Activated CD4-positive, alpha-beta T cell treated with anti-CD3 and anti-CD28 coated beads, Interleukin-2, amount 10 ng/mL, durations not matched to agents 7 days and 5 days (primary cell): Measurements from ENCODE around the gene CFAP74. TPM values are rescaled to one million over a fixed set of nuclear protein-coding genes. Genes with fewer than 3 reads are reported as not detected.

Source experiments
- CTCF ChIA-PET: fragments of 350-600 bp; sonication (Branson Sonifier 250); formaldehyde crosslinking; loops from one replicate; lab custom pipeline; 2021; ENCODE audit warnings: antibody characterized with exemption; lab: Charles Lee
- POLR2A ChIA-PET: fragments of 350-600 bp; sonication (Branson Sonifier 250); formaldehyde crosslinking; loops from one replicate; lab custom pipeline; 2021; ENCODE audit warnings: antibody characterized with exemption; lab: Charles Lee
- DNase-seq: peaks from one replicate; pipeline ENCODE4 v3.0.0-alpha.2; 2020
- H3K27ac Mint-ChIP-seq: one replicate; pipeline ENCODE4 v1.8.0; 2021; ENCODE audit warnings: mild to moderate bottlenecking, moderate library complexity, mixed read lengths
- H3K27me3 Mint-ChIP-seq: one replicate; pipeline ENCODE4 v1.8.0; 2021; ENCODE audit warnings: mixed read lengths
- H3K36me3 Mint-ChIP-seq: one replicate; pipeline ENCODE4 v1.8.0; 2021; ENCODE audit warnings: low read depth, mixed read lengths
- H3K4me1 Mint-ChIP-seq: one replicate; pipeline ENCODE4 v1.8.0; 2021; ENCODE audit warnings: mixed read lengths
- H3K4me3 Mint-ChIP-seq: one replicate; pipeline ENCODE4 v1.8.0; 2021; ENCODE audit warnings: mild to moderate bottlenecking, moderate library complexity, mixed read lengths
- H3K9me3 Mint-ChIP-seq: one replicate; pipeline ENCODE4 v1.8.0; 2021; ENCODE audit warnings: mixed read lengths
- total RNA-seq, 2 experiments: library from RNA; stranded (reverse); gene quantifications; one replicate each; pipeline ENCODE4 v1.2.3, GENCODE V29; 2021

Gene CFAP74
- total RNA-seq, 2 experiments from 2014 or later: not detected

DNA sequence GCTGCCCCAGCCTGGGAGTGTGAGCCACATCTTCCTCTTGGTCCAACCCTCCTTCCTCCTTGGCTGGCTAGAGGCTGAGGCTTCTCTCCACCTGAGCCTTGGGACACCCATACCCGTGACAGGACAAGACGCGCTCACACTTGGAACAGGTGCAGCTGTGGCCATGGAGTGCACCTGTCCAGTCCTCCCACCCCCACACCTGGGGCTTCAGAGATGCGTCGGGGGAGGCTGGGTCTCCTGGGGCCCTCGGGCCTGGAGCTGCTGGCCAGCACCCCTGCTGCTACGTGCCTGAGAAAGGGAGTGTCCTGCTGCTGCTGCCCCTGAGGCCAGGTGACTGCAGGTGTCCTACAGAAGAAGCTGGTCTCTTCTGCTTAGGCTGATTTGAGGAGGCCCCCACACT is 47.5 kb downstream of the CFAP74 start:
- Mint-ChIP-seq H3K4me3 (no peak overlapping the region), H3K27me3 (peaks cover 3% of the 10 kb centered on the region), H3K27ac (no peak overlapping the region), H3K36me3 (peaks cover 1% of the 10 kb centered on the region), H3K9me3 (peaks cover 11% of the 10 kb centered on the region), H3K4me1 (peaks cover 5% of the 10 kb centered on the region)
- no peak for DNase-seq
- POLR2A ChIA-PET: no interaction called here
- CTCF ChIA-PET: interaction anchor here (0.9 to 1.4 kb wide), 3 partner anchors 27 to 116 kb away, joined by 3 read pairs; no protein-coding TSS in a partner anchor

- Mint-ChIP-seq H3K27ac (no peak overlapping the region), H3K4me3 (no peak overlapping the region), H3K36me3 (peaks cover 1% of the 10 kb centered on the region), H3K27me3 (peaks cover under 1% of the 10 kb centered on the region), H3K4me1 (peaks cover 5% of the 10 kb centered on the region), H3K9me3 (peaks cover 15% of the 10 kb centered on the region)
- CTCF ChIA-PET: interaction anchor here (0.9 to 1.4 kb wide), 3 partner anchors 27 to 116 kb away, joined by 3 read pairs; no protein-coding TSS in a partner anchor
- POLR2A ChIA-PET: no interaction called here
- no peak for DNase-seq
Observed at GRCh38 chr1:1955621-1956094, 47.9 kb downstream of the CFAP74 start.

DNA sequence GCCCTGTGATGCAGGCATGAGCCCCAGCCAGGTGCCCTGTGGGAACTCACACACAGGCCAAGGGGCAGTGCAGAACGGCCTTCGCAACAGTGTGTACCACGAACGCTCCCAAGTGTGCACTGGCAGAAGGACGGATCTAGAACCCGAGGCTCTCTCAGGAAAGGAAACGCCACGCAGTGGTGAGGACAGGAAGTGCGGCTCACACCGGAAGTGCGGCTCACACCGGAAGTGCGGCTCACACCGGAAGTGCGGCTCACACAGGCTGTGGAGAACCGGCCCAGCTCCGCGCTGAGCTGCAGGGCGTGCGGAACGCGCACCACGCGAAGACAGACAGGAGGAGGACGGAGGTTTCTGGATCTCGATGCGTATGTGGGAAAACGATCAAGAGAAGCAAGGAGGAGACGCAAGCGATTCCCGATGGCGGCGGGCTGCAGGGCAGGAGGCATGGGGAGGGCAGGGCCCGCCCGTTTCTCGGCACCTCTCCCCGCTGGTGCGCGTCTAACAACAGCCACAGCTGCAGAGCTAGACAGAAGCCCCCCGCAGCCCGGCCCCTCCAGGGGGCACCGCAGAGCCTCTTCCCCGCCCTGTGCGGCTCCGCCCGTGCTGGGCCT is 48.6 kb downstream of the CFAP74 start:
- no peak overlapping the region for H3K27ac Mint-ChIP-seq
- peaks cover 19% of the 10 kb centered on the region for H3K9me3 Mint-ChIP-seq
- no peaks in the 10 kb centered on the region for H3K27me3 Mint-ChIP-seq
- H3K4me1 Mint-ChIP-seq: peaks cover 5% of the 10 kb centered on the region
- ChIA-PET POLR2A (no interaction called here), CTCF (no interaction called here)
- DNase-seq: no peak
- H3K4me3 Mint-ChIP-seq: no peak overlapping the region
- H3K36me3 Mint-ChIP-seq: peaks cover 1% of the 10 kb centered on the region

GRCh38 chr1:1954015-1954414 is 49.6 kb downstream of the CFAP74 start:
- H3K9me3 Mint-ChIP-seq: peaks cover 19% of the 10 kb centered on the region
- H3K4me3 Mint-ChIP-seq: no peak overlapping the region
- peaks cover 5% of the 10 kb centered on the region for H3K4me1 Mint-ChIP-seq
- CTCF ChIA-PET: no interaction called here
- H3K27me3 Mint-ChIP-seq: no peaks in the 10 kb centered on the region
- H3K27ac Mint-ChIP-seq: no peak overlapping the region
- no peak for DNase-seq
- H3K36me3 Mint-ChIP-seq: peaks cover 1% of the 10 kb centered on the region
- POLR2A ChIA-PET: no interaction called here

GRCh38 chr1:1950940-1951339 is 52.6 kb downstream of the CFAP74 start:
- Mint-ChIP-seq H3K27me3 (no peaks in the 10 kb centered on the region), H3K27ac (no peak overlapping the region), H3K4me1 (peaks cover 5% of the 10 kb centered on the region), H3K36me3 (peaks cover 1% of the 10 kb centered on the region), H3K9me3 (peaks cover 19% of the 10 kb centered on the region), H3K4me3 (no peak overlapping the region)
- POLR2A ChIA-PET: no interaction called here
- DNase-seq: no peak
- CTCF ChIA-PET: no interaction called here

- Mint-ChIP-seq H3K27ac (no peak overlapping the region), H3K4me1 (peaks cover 2% of the 10 kb centered on the region), H3K27me3 (no peaks in the 10 kb centered on the region), H3K4me3 (no peak overlapping the region), H3K9me3 (peaks cover 16% of the 10 kb centered on the region), H3K36me3 (peaks cover 1% of the 10 kb centered on the region)
- no peak for DNase-seq
- ChIA-PET POLR2A (no interaction called here), CTCF (no interaction called here)
Observed at GRCh38 chr1:1948783-1949182, 54.8 kb downstream of the CFAP74 start.

GRCh38 chr1:1947493-1947892 is 56.1 kb downstream of the CFAP74 start:
- peaks cover 16% of the 10 kb centered on the region for H3K9me3 Mint-ChIP-seq
- H3K4me1 Mint-ChIP-seq: peaks cover 2% of the 10 kb centered on the region
- H3K27me3 Mint-ChIP-seq: no peaks in the 10 kb centered on the region
- H3K4me3 Mint-ChIP-seq: no peak overlapping the region
- no peak overlapping the region for H3K27ac Mint-ChIP-seq
- no peak for DNase-seq
- CTCF ChIA-PET: no interaction called here
- H3K36me3 Mint-ChIP-seq: peaks cover 1% of the 10 kb centered on the region
- POLR2A ChIA-PET: no interaction called here

DNA sequence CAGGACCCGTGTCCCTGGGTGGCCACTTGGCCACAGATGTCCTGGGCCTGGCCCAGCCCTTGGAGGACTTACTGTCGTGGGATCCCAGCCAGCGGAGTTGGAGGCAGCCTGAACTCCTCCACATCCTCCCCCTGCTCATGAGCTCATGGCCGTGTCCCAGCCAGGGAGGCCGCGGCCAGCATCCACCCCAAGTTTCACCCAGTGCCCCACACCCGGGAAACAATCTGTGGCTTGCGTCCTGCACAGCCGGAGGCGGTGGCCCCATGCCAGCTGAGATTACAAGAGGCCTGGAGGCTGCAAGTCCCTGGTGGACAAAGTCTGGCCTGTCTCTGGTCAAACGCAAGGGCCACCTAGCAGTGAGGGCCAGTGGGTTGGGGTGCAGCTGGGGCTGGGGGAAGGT is 57.0 kb downstream of the CFAP74 start:
- ChIA-PET POLR2A (no interaction called here), CTCF (interaction anchor here (0.8 to 1.8 kb wide), 2 partner anchors 14 to 98 kb away, joined by 3 to 6 read pairs; no protein-coding TSS in a partner anchor)
- Mint-ChIP-seq H3K4me3 (no peak overlapping the region), H3K9me3 (peaks cover 13% of the 10 kb centered on the region), H3K4me1 (peaks cover 2% of the 10 kb centered on the region), H3K27me3 (no peaks in the 10 kb centered on the region), H3K36me3 (peaks cover under 1% of the 10 kb centered on the region), H3K27ac (no peak overlapping the region)
- DNase-seq: no peak

DNA sequence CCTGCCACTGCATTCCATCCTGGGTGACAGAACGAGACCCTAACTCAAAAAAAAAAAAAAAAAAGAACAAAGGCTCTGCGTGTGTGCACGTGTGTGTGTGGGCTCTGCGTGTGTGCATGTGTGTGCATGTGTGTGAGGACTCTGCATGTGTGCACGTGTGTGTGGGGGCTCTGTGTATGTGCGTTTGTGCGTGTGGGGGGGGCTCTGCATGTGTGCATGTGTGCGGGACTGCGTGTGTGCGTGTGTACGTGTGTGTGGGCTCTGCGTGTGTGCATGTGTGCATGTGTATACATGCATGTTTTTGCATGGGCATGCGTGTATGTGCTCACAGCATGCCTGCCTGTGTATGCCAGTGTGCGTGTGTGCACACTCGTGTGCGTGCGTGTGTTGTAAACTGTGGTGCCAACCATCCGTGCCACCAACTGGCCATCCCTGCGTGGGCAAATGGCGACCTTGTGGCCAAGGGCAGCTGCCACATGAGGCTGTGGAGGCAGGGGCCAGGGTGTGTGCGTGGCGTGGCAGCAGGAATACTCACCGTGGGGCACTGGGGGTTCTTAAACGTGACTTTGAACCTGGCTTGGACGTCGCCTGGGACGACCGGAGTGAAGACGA is 57.7 kb downstream of the CFAP74 start:
- CTCF ChIA-PET: interaction anchor here (0.8 to 1.8 kb wide), 3 partner anchors 15 to 99 kb away, joined by 3 to 6 read pairs (median 3); no protein-coding TSS in a partner anchor
- no peaks in the 10 kb centered on the region for H3K27me3 Mint-ChIP-seq
- H3K4me3 Mint-ChIP-seq: no peak overlapping the region
- peaks cover 7% of the 10 kb centered on the region for H3K9me3 Mint-ChIP-seq
- H3K27ac Mint-ChIP-seq: no peak overlapping the region
- peaks cover 2% of the 10 kb centered on the region for H3K4me1 Mint-ChIP-seq
- POLR2A ChIA-PET: no interaction called here
- H3K36me3 Mint-ChIP-seq: no peaks in the 10 kb centered on the region
- DNase-seq: no peak

GRCh38 chr1:1943834-1944570 is 59.6 kb downstream of the CFAP74 start:
- POLR2A ChIA-PET: no interaction called here
- H3K9me3 Mint-ChIP-seq: no peaks in the 10 kb centered on the region
- H3K4me3 Mint-ChIP-seq: no peak overlapping the region
- no peaks in the 10 kb centered on the region for H3K36me3 Mint-ChIP-seq
- H3K4me1 Mint-ChIP-seq: peaks cover 2% of the 10 kb centered on the region
- DNase-seq: peak; percentile 61
- H3K27ac Mint-ChIP-seq: no peak overlapping the region
- CTCF ChIA-PET: interaction anchor here (0.9 to 1.5 kb wide), 3 partner anchors 14 to 47 kb away, joined by 3 read pairs; no protein-coding TSS in a partner anchor
- H3K27me3 Mint-ChIP-seq: no peaks in the 10 kb centered on the region

- ChIA-PET POLR2A (no interaction called here), CTCF (interaction anchor here (1.1 to 1.8 kb wide), 2 partner anchors 13 to 102 kb away, joined by 3 to 6 read pairs; no protein-coding TSS in a partner anchor)
- Mint-ChIP-seq H3K27me3 (no peaks in the 10 kb centered on the region), H3K4me3 (no peak overlapping the region), H3K27ac (no peak overlapping the region), H3K36me3 (no peaks in the 10 kb centered on the region), H3K9me3 (no peaks in the 10 kb centered on the region), H3K4me1 (peaks cover 2% of the 10 kb centered on the region)
- no peak for DNase-seq
Observed at GRCh38 chr1:1942753-1943656, 60.6 kb downstream of the CFAP74 start.
